WI38 (cell line): Measurements from ENCODE around the gene APP.

Experiments
- H3K4me3 ChIP-seq: 2 replicates; pipeline ENCODE4 v1.5.1; 2011; ENCODE audit warnings: low read depth, mild to moderate bottlenecking, control low read depth, low read length
- CTCF ChIP-seq: IDR thresholded peaks from 2 replicates; pipeline ENCODE4 v1.5.1; 2012; ENCODE audit warnings: low read depth, mild to moderate bottlenecking, control low read depth, low read length

Gene APP

GRCh38 chr21:26130249-26130881 lies 40.2 kb downstream of the APP start:
- TF ChIP-seq CTCF, result no peak

GRCh38 chr21:26127918-26128317 lies 42.7 kb downstream of the APP start:
- TF ChIP-seq CTCF, result no peak
- no peak overlapping the region for H3K4me3 ChIP-seq

More at GRCh38 chr21:26130249-26130881, 40.2 kb downstream of the APP start:
- H3K4me3 ChIP-seq, result no peak overlapping the region

GRCh38 chr21:26127073-26127814 lies 43.3 kb downstream of the APP start:
- no peak overlapping the region for H3K4me3 ChIP-seq
- no peak for TF ChIP-seq CTCF

- no peak overlapping the region for H3K4me3 ChIP-seq
- no peak for TF ChIP-seq CTCF
Measured at GRCh38 chr21:26126168-26126553, 44.4 kb downstream of the APP start.

GRCh38 chr21:26125433-26126167 lies 45.0 kb downstream of the APP start:
- H3K4me3 ChIP-seq, result no peak overlapping the region
- no peak for TF ChIP-seq CTCF

GRCh38 chr21:26124896-26125295 lies 45.7 kb downstream of the APP start:
- no peak overlapping the region for H3K4me3 ChIP-seq
- no peak for TF ChIP-seq CTCF

GRCh38 chr21:26124421-26124833 lies 46.1 kb downstream of the APP start:
- H3K4me3 ChIP-seq, result no peak overlapping the region
- no peak for TF ChIP-seq CTCF
